ENCODE data around the gene RAVER1.
A peak's percentile ranks its signal among the peaks of the same experiment; 100 is the strongest.

Gene RAVER1

DNA sequence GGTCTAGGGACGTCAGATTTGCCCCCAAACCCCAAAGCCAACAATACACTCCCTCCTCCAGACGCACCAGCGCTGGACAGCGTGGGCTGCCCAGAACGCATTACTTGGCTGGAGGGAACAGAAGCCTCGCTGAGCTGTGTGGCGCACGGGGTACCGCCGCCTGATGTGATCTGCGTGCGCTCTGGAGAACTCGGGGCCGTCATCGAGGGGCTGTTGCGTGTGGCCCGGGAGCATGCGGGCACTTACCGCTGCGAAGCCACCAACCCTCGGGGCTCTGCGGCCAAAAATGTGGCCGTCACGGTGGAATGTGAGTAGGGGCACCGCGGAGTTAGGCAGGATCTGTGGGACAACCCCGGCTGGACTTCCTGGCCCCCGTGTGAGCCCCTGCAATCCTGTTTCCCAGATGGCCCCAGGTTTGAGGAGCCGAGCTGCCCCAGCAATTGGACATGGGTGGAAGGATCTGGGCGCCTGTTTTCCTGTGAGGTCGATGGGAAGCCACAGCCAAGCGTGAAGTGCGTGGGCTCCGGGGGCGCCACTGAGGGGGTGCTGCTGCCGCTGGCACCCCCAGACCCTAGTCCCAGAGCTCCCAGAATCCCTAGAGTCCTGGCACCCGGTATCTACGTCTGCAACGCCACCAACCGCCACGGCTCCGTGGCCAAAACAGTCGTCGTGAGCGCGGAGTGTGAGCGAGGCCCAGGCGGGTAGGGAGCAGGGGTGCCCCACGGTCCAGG, 39.5 kb downstream of the RAVER1 start:
- TF ChIP-seq, protein P1, sequence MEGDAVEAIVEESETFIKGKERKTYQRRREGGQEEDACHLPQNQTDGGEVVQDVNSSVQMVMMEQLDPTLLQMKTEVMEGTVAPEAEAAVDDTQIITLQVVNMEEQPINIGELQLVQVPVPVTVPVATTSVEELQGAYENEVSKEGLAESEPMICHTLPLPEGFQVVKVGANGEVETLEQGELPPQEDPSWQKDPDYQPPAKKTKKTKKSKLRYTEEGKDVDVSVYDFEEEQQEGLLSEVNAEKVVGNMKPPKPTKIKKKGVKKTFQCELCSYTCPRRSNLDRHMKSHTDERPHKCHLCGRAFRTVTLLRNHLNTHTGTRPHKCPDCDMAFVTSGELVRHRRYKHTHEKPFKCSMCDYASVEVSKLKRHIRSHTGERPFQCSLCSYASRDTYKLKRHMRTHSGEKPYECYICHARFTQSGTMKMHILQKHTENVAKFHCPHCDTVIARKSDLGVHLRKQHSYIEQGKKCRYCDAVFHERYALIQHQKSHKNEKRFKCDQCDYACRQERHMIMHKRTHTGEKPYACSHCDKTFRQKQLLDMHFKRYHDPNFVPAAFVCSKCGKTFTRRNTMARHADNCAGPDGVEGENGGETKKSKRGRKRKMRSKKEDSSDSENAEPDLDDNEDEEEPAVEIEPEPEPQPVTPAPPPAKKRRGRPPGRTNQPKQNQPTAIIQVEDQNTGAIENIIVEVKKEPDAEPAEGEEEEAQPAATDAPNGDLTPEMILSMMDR (conservative IDR thresholded peaks at IDR 0.05), result no peak
- no peak for TF ChIP-seq ZFX (IDR thresholded peaks at IDR 0.05)
- H3K27ac ChIP-seq, result no peak overlapping the region

DNA sequence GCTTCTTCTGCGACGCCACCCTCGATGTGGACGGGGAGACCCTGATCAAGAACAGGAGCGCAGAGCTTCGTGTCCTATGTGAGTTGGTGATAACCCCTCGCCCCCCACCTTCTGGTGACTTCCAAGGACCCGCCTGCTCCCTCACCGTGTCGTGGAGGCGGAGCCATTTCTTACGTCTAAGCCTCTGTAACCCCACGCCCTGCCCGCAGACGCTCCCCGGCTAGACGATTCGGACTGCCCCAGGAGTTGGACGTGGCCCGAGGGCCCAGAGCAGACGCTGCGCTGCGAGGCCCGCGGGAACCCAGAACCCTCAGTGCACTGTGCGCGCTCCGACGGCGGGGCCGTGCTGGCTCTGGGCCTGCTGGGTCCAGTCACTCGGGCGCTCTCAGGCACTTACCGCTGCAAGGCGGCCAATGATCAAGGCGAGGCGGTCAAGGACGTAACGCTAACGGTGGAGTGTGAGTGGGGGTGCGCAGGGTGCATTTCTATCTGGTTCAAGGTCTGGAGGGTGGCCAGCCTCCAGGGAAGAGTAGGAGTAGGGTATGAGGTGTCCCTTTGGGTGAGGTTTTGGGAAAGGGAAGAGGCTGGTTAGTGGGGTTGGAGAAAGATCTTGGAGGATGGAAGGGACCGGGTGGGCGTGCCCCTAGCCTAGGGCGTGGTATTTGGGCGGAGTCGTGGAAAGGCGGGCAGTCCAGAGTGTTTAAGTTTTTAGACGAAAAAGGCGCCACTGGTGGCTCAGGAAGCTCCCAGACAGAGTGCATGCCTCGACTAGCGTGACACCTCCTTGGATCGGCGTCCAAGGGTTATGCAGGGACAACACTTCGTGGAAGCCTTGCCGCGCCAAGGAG, 40.3 kb downstream of the RAVER1 start:
- TF ChIP-seq, protein P1 (conservative IDR thresholded peaks at IDR 0.05), result no peak
- TF ChIP-seq ZFX (IDR thresholded peaks at IDR 0.05), result no peak
- no peak overlapping the region for H3K27ac ChIP-seq

DNA sequence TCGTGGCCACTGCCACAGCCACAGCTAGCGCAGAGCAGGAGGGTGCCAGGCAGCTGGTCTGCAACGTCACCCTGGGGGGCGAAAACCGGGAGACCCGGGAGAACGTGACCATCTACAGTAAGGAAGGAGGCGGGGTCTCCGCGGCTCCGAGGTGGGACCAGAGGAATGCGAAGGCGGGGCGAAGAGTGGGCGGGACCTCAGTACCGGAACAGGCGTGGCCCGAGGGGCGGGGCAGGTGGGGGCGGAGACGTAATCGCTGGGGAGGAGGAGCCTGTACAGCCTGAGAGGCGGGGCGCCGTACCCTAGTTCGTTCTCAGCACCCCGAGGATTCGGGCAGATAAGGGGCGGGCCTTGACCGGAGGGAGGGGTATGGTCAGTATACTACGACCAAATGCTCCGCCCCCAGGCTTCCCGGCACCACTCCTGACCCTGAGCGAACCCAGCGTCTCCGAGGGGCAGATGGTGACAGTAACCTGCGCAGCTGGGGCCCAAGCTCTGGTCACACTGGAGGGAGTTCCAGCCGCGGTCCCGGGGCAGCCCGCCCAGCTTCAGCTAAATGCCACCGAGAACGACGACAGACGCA, 41.0 kb downstream of the RAVER1 start:
- no peak for TF ChIP-seq ZFX (IDR thresholded peaks at IDR 0.05)
- TF ChIP-seq, protein P1 (conservative IDR thresholded peaks at IDR 0.05), result no peak

DNA sequence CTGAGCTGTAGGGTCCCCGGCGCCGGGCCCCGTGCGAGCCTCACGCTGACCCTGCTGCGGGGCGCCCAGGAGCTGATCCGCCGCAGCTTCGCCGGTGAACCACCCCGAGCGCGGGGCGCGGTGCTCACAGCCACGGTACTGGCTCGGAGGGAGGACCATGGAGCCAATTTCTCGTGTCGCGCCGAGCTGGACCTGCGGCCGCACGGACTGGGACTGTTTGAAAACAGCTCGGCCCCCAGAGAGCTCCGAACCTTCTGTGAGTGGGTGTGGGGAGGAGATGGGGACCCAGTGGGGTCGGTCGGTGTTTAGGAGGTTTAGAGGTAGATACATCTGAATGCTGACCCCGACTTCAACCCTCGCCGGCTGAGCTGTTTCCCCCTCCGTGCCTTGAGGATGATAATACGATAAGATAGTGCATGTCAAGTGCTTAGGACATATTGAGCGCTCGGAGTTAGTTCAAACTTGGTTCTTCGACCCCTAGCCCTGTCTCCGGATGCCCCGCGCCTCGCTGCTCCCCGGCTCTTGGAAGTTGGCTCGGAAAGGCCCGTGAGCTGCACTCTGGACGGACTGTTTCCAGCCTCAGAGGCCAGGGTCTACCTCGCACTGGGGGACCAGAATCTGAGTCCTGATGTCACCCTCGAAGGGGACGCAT, 41.6 kb downstream of the RAVER1 start:
- TF ChIP-seq, protein P1 (conservative IDR thresholded peaks at IDR 0.05), result no peak
- TF ChIP-seq ZFX (IDR thresholded peaks at IDR 0.05), result no peak

More for the DNA sequence above, 41.0 kb downstream of the RAVER1 start:
- no peak overlapping the region for H3K27ac ChIP-seq

DNA sequence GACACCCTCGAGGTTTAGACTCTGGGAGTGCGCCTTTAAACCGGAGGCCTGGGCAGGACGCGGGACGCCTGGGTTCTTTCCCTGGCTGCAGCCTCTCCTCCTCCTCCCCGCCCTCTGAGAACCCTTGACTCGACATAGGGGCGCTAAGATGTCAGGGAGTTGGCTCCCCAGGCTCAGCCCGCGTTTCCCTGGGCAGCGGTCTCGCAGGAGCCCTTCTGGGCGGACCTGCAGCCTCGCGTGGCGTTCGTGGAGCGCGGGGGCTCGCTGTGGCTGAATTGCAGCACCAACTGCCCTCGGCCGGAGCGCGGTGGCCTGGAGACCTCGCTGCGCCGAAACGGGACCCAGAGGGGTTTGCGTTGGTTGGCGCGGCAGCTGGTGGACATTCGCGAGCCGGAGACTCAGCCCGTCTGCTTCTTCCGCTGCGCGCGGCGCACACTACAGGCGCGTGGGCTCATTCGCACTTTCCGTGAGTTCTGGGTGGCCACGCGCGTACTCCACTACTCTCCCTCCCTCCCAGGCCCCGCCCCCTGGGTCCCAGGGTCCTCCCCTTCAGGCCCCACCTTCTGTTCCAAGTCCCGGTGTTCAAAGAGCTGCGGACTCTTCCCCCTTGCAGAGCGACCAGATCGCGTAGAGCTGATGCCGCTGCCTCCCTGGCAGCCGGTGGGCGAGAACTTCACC, 42.3 kb downstream of the RAVER1 start:
- TF ChIP-seq ZFX (IDR thresholded peaks at IDR 0.05), result no peak
- TF ChIP-seq, protein P1 (conservative IDR thresholded peaks at IDR 0.05), result no peak
- H3K27ac ChIP-seq, result peak overlapping the region; percentile 74

More for the DNA sequence above, 41.6 kb downstream of the RAVER1 start:
- H3K27ac ChIP-seq, result peak overlapping the region; percentile 74; the same call in 1 of the 2 replicates

DNA sequence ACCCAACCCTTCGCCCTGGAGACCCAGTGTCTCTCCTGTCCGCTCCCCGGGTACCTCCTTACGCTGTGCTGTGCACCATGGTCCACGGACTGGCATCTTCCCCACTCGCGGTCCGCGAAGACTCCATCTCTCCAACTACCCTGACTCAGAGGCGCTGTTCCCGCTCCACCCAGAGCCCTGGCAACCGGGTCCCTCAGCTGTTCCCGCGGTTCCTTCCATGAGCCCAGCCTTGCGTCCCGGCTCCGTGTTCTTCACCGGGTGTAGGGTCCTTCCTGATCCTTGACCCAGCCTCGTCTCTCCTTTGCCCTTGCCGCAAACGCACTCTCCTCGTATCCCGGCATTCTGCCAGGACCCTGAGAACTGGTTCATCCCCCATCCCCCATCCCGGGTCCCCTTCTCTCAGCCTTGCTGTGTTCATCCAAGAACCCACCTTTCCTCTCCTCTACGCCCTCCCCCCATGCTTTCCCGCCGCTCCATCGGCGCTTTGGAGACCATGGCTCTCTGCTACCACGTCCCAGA, 42.9 kb downstream of the RAVER1 start:
- peak overlapping the region; percentile 74 for H3K27ac ChIP-seq
- TF ChIP-seq ZFX (IDR thresholded peaks at IDR 0.05), result no peak
- TF ChIP-seq, protein P1 (conservative IDR thresholded peaks at IDR 0.05), result no peak
